ENCODE measurements around the gene ASF1A. TPM values are rescaled to one million over a fixed set of nuclear protein-coding genes. Genes with fewer than 3 reads are reported as not detected.

Gene ASF1A
- total RNA-seq, 2 donors from 2014 or later: 6.3 to 7.8 TPM

DNA sequence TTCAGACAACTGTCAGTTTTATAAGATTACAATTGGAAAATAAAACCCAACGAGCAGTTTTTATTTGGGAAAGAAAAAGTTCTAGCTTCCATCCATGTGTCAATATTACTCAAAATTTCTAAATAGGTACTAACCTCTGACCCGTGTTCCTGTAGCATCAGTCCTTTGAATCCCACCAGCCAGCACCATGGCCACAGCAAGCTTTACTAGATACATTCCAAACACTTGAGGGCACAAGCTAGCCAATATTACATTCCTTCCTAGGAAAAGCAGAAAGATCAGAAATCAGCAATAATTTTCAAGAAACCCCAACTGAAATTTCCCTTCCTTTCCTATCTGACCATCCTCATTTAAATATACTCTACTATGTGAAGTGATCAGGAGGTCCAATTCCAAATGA, 19.2 kb downstream of the ASF1A start:
- intact Hi-C loops (cut with DNase I): no loop called here
- no peak overlapping the region for H3K27ac ChIP-seq

DNA sequence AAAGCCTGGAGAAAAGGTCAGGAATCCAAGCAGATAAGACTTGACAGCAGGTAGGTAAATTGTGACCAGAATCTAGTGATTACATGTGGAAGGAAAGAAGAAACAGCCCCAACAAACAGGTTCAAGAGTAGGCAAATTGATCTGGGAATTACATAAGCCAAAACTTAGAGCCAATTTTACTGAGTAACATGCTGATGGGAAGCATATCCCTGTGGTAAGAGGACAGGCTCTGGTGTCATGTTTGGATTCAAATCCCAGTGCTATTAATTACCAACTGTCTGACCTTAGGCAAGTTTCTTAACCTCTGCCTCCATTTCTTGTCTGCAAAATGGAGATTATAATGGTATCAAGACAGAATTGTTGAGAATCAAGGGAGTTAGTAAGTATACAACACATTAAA, 20.6 kb downstream of the ASF1A start:
- TF ChIP-seq, protein P1, sequence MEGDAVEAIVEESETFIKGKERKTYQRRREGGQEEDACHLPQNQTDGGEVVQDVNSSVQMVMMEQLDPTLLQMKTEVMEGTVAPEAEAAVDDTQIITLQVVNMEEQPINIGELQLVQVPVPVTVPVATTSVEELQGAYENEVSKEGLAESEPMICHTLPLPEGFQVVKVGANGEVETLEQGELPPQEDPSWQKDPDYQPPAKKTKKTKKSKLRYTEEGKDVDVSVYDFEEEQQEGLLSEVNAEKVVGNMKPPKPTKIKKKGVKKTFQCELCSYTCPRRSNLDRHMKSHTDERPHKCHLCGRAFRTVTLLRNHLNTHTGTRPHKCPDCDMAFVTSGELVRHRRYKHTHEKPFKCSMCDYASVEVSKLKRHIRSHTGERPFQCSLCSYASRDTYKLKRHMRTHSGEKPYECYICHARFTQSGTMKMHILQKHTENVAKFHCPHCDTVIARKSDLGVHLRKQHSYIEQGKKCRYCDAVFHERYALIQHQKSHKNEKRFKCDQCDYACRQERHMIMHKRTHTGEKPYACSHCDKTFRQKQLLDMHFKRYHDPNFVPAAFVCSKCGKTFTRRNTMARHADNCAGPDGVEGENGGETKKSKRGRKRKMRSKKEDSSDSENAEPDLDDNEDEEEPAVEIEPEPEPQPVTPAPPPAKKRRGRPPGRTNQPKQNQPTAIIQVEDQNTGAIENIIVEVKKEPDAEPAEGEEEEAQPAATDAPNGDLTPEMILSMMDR (IDR thresholded peaks at IDR 0.05): no peak
- no peak for TF ChIP-seq POLR2A (IDR thresholded peaks at IDR 0.05)
- no peak for ATAC-seq

More for the DNA sequence above, 19.2 kb downstream of the ASF1A start:
- peaks cover 0 to 34% of the 10 kb centered on the region in 2 donors for H3K36me3 ChIP-seq (replicated peaks in 1 of 2; ENCODE audit: insufficient read depth in 1 of 2, low read depth in 2 of 2)
- TF ChIP-seq, protein P1 (IDR thresholded peaks at IDR 0.05): no peak
- no peak for TF ChIP-seq POLR2A (IDR thresholded peaks at IDR 0.05)
- H3K4me3 ChIP-seq: no peak overlapping the region
- ATAC-seq: no peak
- no peaks in the 10 kb centered on the region for H3K27me3 ChIP-seq
- no peak for DNase-seq
- no peaks in the 10 kb centered on the region for H3K9me3 ChIP-seq
- 64 to 71% methylated on average over 2 of the region's 2 CpGs for WGBS, 2 donors
- no peaks in the 10 kb centered on the region for H3K4me1 ChIP-seq

DNA sequence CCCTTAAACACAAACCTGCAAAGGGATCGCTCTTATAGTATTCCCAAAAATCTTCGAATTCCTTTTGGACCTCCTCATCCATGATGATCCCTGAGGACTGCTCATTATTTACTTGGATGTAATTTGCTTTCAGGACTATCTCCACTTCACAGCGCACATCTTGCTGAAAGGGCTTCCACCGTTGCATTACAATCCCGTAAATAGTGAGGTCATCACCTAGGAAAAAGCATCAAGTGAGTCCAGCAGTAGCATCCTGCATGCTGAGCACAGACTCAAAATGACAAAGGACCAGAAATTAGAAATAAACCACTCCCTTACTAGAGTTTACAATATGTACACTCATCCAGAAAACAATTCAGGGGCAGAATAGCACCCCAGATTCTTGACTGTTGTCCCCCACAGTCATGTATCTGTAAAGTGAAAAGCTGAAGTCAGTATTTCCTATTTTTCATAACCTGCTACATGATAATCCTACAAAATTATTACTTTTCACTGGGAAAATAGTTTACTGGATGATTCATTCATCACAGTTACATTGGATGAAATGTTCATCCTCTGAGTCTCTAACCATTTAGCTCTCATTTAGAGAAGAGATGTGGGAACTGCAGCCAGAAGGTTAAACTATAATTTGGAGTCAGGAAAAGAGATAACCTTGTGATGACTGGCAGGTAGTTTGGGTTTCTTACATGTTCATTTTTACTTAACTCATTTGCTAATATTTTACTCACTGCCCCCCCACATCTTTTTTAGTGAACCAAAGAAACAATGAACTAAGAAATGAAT, 23.8 kb downstream of the ASF1A start:
- no peak overlapping the region for H3K4me3 ChIP-seq
- no peak for ATAC-seq
- H3K36me3 ChIP-seq (replicated peaks in 1 of 2; ENCODE audit: insufficient read depth in 1 of 2, low read depth in 2 of 2): peaks cover 0 to 33% of the 10 kb centered on the region in 2 donors
- H3K4me1 ChIP-seq: no peaks in the 10 kb centered on the region
- 93% methylated on average over 5 of the region's 5 CpGs for WGBS, 2 donors
- DNase-seq: no peak
- H3K27me3 ChIP-seq: no peaks in the 10 kb centered on the region
- H3K27ac ChIP-seq: no peak overlapping the region
- intact Hi-C loops (cut with DNase I): no loop called here
- H3K9me3 ChIP-seq: no peaks in the 10 kb centered on the region
- no peak for TF ChIP-seq POLR2A (IDR thresholded peaks at IDR 0.05)
- TF ChIP-seq, protein P1 (IDR thresholded peaks at IDR 0.05): no peak

More for the DNA sequence above, 20.6 kb downstream of the ASF1A start:
- H3K27me3 ChIP-seq: no peaks in the 10 kb centered on the region
- H3K4me1 ChIP-seq: no peaks in the 10 kb centered on the region
- no peaks in the 10 kb centered on the region for H3K9me3 ChIP-seq
- H3K36me3 ChIP-seq (replicated peaks in 1 of 2; ENCODE audit: insufficient read depth in 1 of 2, low read depth in 2 of 2): peaks cover 0 to 31% of the 10 kb centered on the region in 2 donors
- no peak overlapping the region for H3K4me3 ChIP-seq
- no peak for DNase-seq
- intact Hi-C loops (cut with DNase I): no loop called here
- H3K27ac ChIP-seq: no peak overlapping the region

DNA sequence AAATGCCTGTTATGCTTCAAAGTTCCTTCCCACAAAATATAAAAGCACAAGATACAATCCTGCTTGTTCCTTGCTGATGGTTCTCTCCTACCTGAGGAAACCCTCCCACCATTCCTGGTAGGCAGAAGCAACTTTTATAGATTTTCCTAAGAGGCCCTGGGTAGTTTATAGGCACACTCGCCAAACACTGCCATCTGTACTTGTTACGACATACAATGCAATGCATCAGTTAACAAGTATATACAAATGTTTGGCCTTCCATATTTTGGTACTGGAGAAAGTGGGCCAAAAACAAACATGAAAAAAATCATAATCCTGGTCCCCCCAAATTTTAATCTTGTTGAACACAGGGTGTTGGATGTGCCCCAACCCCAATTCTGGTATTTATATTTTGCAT, 24.4 kb downstream of the ASF1A start:
- H3K9me3 ChIP-seq: no peaks in the 10 kb centered on the region
- ATAC-seq (no peak), DNase-seq (no peak)
- intact Hi-C loops (cut with DNase I): no loop called here
- no peaks in the 10 kb centered on the region for H3K27me3 ChIP-seq
- H3K4me1 ChIP-seq: no peaks in the 10 kb centered on the region
- no peak overlapping the region for H3K27ac ChIP-seq
- no peak for TF ChIP-seq POLR2A (IDR thresholded peaks at IDR 0.05)
- TF ChIP-seq, protein P1 (IDR thresholded peaks at IDR 0.05): no peak
- 62 to 76% methylated on average over 2 of the region's 2 CpGs for WGBS, 2 donors
- no peak overlapping the region for H3K4me3 ChIP-seq
- H3K36me3 ChIP-seq (replicated peaks in 1 of 2; ENCODE audit: insufficient read depth in 1 of 2, low read depth in 2 of 2): peaks cover 0 to 29% of the 10 kb centered on the region in 2 donors

DNA sequence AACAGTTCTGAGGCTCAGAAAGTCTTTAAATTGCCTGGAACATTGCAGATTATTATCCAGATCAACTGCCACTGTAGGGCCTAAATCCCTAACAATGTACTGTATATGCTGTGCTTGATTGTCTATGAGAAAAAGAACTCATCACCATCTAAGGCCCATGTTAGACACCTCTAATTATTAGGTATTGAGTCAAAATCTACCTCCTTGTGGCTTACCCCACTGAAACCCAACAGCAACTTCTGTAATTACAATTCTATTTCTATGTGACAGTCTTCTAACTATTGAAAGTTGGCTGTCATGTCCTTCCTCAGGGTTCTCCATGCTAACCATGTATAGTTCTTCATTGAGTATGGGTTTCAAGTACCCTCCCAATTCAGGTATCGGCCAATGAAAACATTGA, 27.1 kb downstream of the ASF1A start:
- intact Hi-C loops (cut with DNase I): no loop called here
- H3K9me3 ChIP-seq: no peaks in the 10 kb centered on the region
- H3K27me3 ChIP-seq: no peaks in the 10 kb centered on the region
- no peaks in the 10 kb centered on the region for H3K4me1 ChIP-seq
- TF ChIP-seq, protein P1 (IDR thresholded peaks at IDR 0.05): no peak
- no peak for TF ChIP-seq POLR2A (IDR thresholded peaks at IDR 0.05)
- WGBS, 2 donors: 94 to 95% methylated on average over 1 of the region's 1 CpG
- no peak for DNase-seq
- ATAC-seq: no peak
- H3K4me3 ChIP-seq: no peak overlapping the region
- no peak overlapping the region for H3K27ac ChIP-seq
- peaks cover 0 to 17% of the 10 kb centered on the region in 2 donors for H3K36me3 ChIP-seq (replicated peaks in 1 of 2; ENCODE audit: insufficient read depth in 1 of 2, low read depth in 2 of 2)

Data from body of pancreas (tissue), 4 donors.